SK-N-SH (cell line): ENCODE results near the gene PROSER2. TPM values are rescaled to one million over a fixed set of nuclear protein-coding genes. Genes with fewer than 3 reads are reported as not detected.

Experiments used
- CTCF ChIA-PET: fragments of 300-600, 350-600 bp; formaldehyde crosslinking; extraction: SDS; loops from one replicate; lab custom pipeline; 2021; lab: Yijun Ruan, JAX
- POLR2A ChIA-PET: fragments of 350-600 bp; sonication (Branson Sonifier 250); formaldehyde crosslinking; extraction: SDS; loops from one replicate; lab custom pipeline; 2020; ENCODE audit warnings: antibody characterized with exemption, inconsistent platforms; lab: Yijun Ruan, JAX
- DNase-seq: peaks from one replicate; pipeline ENCODE4 v3.0.0; 2012
- H2AFZ ChIP-seq: fragments of 200-600 bp; sonication (generic); 2 replicates; pipeline ENCODE4 v1.8.1; 2016; ENCODE audit warnings: antibody characterized with exemption, mild to moderate bottlenecking, low read depth
- H3F3A ChIP-seq: fragments of 200-600 bp; sonication (generic); replicated peaks from 2 replicates; pipeline ENCODE3; 2016; ENCODE audit warnings: antibody characterized with exemption, mild to moderate bottlenecking; ENCODE audit not compliant: insufficient read depth
- H3K27ac ChIP-seq, 2 experiments: fragments of 200-500 bp in 1 of 2; fragments of 200-600 bp in 1 of 2; sonication (Bioruptor generic) in 1 of 2; sonication (generic), shearing (Covaris generic) in 1 of 2; 2 replicates each; pipeline versions ENCODE4 v1.5.1 to v1.6.1; 2014 to 2016; ENCODE audit warnings: low read depth in 2 of 2, inconsistent platforms in 1 of 2, low read length in 1 of 2, mild to moderate bottlenecking in 1 of 2, mixed read lengths in 1 of 2
- H3K27me3 ChIP-seq: fragments of 200-600 bp; sonication (generic), shearing (Covaris generic); 2 replicates; pipeline ENCODE4 v1.6.1; 2016; ENCODE audit warnings: mixed run types; ENCODE audit not compliant: insufficient read depth
- H3K36me3 ChIP-seq, 2 experiments: fragments of 200-500 bp in 1 of 2; fragments of 200-600 bp in 1 of 2; sonication (Bioruptor generic) in 1 of 2; sonication (generic) in 1 of 2; replicated peaks in 1 of 2; 2 replicates each; pipeline versions ENCODE3 to v1.5.1; 2014 to 2016; ENCODE audit warnings: low read length in 1 of 2, mild to moderate bottlenecking in 1 of 2; ENCODE audit not compliant: insufficient read depth in 2 of 2, control insufficient read depth in 1 of 2
- H3K4me1 ChIP-seq, 2 experiments: fragments of 200-500 bp in 1 of 2; fragments of 200-600 bp in 1 of 2; sonication (Bioruptor generic) in 1 of 2; sonication (generic), shearing (Covaris generic) in 1 of 2; 2 replicates each; pipeline versions ENCODE4 v1.5.1 to v1.6.1; 2014 to 2016; ENCODE audit warnings: low read depth in 1 of 2, low read length in 1 of 2, mixed run types in 1 of 2; ENCODE audit not compliant: insufficient read depth in 2 of 2, control insufficient read depth in 1 of 2
- H3K4me2 ChIP-seq: fragments of 200-600 bp; sonication (generic), shearing (Covaris generic); 2 replicates; pipeline ENCODE4 v1.6.1; 2017; ENCODE audit warnings: mixed run types
- H3K4me3 ChIP-seq, 2 experiments: fragments of 200-500 bp in 1 of 2; fragments of 200-600 bp in 1 of 2; sonication (Bioruptor generic) in 1 of 2; sonication (generic), shearing (Covaris generic) in 1 of 2; 2 replicates each; pipeline versions ENCODE4 v1.5.1 to v1.8.1; 2014 to 2016; ENCODE audit warnings: low read depth in 2 of 2, inconsistent platforms in 1 of 2, low read length in 1 of 2, mild to moderate bottlenecking in 1 of 2, mixed read lengths in 1 of 2, moderate library complexity in 1 of 2
- H3K79me2 ChIP-seq: fragments of 200-600 bp; sonication (generic); 2 replicates; pipeline ENCODE4 v1.8.1; 2017; ENCODE audit warnings: mild to moderate bottlenecking; ENCODE audit not compliant: insufficient read depth
- H3K9ac ChIP-seq: fragments of 200-600 bp; sonication (generic); 2 replicates; pipeline ENCODE4 v1.6.1; 2017; ENCODE audit warnings: mixed run types
- H3K9me2 ChIP-seq: fragments of 200-600 bp; sonication (generic); 2 replicates; pipeline ENCODE4 v1.6.1; 2017; ENCODE audit warnings: mixed run types
- H3K9me3 ChIP-seq: fragments of 200-600 bp; sonication (generic); 2 replicates; pipeline ENCODE4 v1.6.1; 2017; ENCODE audit warnings: mixed run types, mild to moderate bottlenecking, moderate library complexity
- H4K20me1 ChIP-seq: fragments of 200-600 bp; sonication (generic); 2 replicates; pipeline ENCODE4 v1.6.1; 2017; ENCODE audit warnings: mild to moderate bottlenecking, mixed run types; ENCODE audit not compliant: insufficient read depth
- CHD2 ChIP-seq: fragments of 150-350 bp; IDR thresholded peaks from 2 replicates; pipeline ENCODE4 v1.6.1; 2018; ENCODE audit warnings: low read length; ENCODE audit not compliant: partially characterized antibody
- CTCF ChIP-seq: fragments of 200-600 bp; sonication (generic); IDR thresholded peaks from 2 replicates; pipeline ENCODE4 v1.6.1; 2017; ENCODE audit warnings: antibody characterized with exemption, mild to moderate bottlenecking, moderate library complexity
- EZH2phosphoT487 ChIP-seq: fragments of 200-600 bp; sonication (generic); IDR thresholded peaks from 2 replicates; pipeline ENCODE4 v1.6.1; 2017; ENCODE audit warnings: low read depth, mixed run types, mild to moderate bottlenecking, antibody characterized with exemption, moderate library complexity, borderline replicate concordance
- FOXJ3 ChIP-seq: sonication (generic); formaldehyde crosslinking; IDR thresholded peaks from 2 replicates; pipeline ENCODE4 v1.5.1; 2020; ENCODE audit warnings: mild to moderate bottlenecking, missing genetic modification reagents
- FOXM1 ChIP-seq: IDR thresholded peaks from 2 replicates; pipeline ENCODE4 v1.4.0; 2012; ENCODE audit warnings: low read depth, mild to moderate bottlenecking
- GABPA ChIP-seq: IDR thresholded peaks from 2 replicates; pipeline ENCODE4 v1.4.0; 2012; ENCODE audit warnings: low read depth, mild to moderate bottlenecking
- JUND ChIP-seq: IDR thresholded peaks from 2 replicates; pipeline ENCODE4 v1.4.0; 2012
- MXI1 ChIP-seq: IDR thresholded peaks from 2 replicates; pipeline ENCODE4 v1.6.1; 2012; ENCODE audit warnings: mild to moderate bottlenecking, low read depth, low read length, improper control_type of control experiment
- NFIC ChIP-seq: IDR thresholded peaks from 2 replicates; pipeline ENCODE4 v1.4.0; 2012; ENCODE audit warnings: borderline replicate concordance
- PBX3 ChIP-seq: IDR thresholded peaks from 2 replicates; pipeline ENCODE4; 2012
- RAD21 ChIP-seq: IDR thresholded peaks from 2 replicates; pipeline ENCODE4 v1.6.1; 2012; ENCODE audit warnings: mild to moderate bottlenecking, low read length
- RCOR1 ChIP-seq: fragments of 150-350 bp; IDR thresholded peaks from 2 replicates; pipeline ENCODE4 v1.6.1; 2017; ENCODE audit warnings: antibody characterized with exemption, low read length
- REST ChIP-seq: IDR thresholded peaks from 2 replicates; pipeline ENCODE4 v1.6.1; 2012; ENCODE audit warnings: mild to moderate bottlenecking, low read depth, low read length, moderate library complexity
- RFX5 ChIP-seq: IDR thresholded peaks from 2 replicates; pipeline ENCODE4 v1.6.1; 2012; ENCODE audit warnings: mild to moderate bottlenecking, improper control_type of control experiment, low read length
- RXRA ChIP-seq: IDR thresholded peaks from 2 replicates; pipeline ENCODE4 v1.4.0; 2012; ENCODE audit warnings: low read depth, mild to moderate bottlenecking, borderline replicate concordance
- TCF12 ChIP-seq: IDR thresholded peaks from 2 replicates; pipeline ENCODE4 v1.4.0; 2012
- TEAD4 ChIP-seq: IDR thresholded peaks from 2 replicates; pipeline ENCODE4 v1.4.0; 2012; ENCODE audit warnings: mild to moderate bottlenecking, borderline replicate concordance; ENCODE audit not compliant: insufficient read depth
- YY1 ChIP-seq: IDR thresholded peaks from 2 replicates; pipeline ENCODE4 v1.4.0; 2012; ENCODE audit warnings: low read depth, mild to moderate bottlenecking
- ZBTB33 ChIP-seq: IDR thresholded peaks from 2 replicates; pipeline ENCODE4 v1.4.0; 2012; ENCODE audit warnings: low read depth, borderline replicate concordance
- WGBS: methylation state at CpG from one replicate; pipeline ENCODE4 v1.1.6; 2017; ENCODE audit warnings: low lambda C conversion rate; 5-methylcytosine and 5-hydroxymethylcytosine counted together
- polyA plus RNA-seq, 3 experiments: library from polyadenylated mRNA; depleted of rRNA; stranded (reverse); fragments of >200 nt; gene quantifications; 2 replicates each; pipeline ENCODE4 v1.2.3, GENCODE V29; 2012

The PROSER2 gene
- polyA plus RNA-seq, 1 of the 3 experiments (the other 2 are of a cell fraction), result 0.95 TPM

GRCh38 chr10:11876324-11876723 lies 53.2 kb downstream of the PROSER2 start:
- no peak overlapping the region for H3K4me2 ChIP-seq
- DNase-seq, result no peak
- no peaks in the 10 kb centered on the region for H3K9me3 ChIP-seq
- no peaks in the 10 kb centered on the region for H4K20me1 ChIP-seq
- peaks cover 0 to 5% of the 10 kb centered on the region in 2 experiments; a peak in 2 of 4 replicates for H3K4me1 ChIP-seq
- no peak overlapping the region for H3K27ac ChIP-seq
- no peaks in the 10 kb centered on the region for H3F3A ChIP-seq
- ChIA-PET POLR2A (no interaction called here), CTCF (no interaction called here)
- no peak for TF ChIP-seq TCF12
- TF ChIP-seq FOXM1, result no peak
- TF ChIP-seq PBX3, result no peak
- TF ChIP-seq CHD2, result no peak
- no peak for TF ChIP-seq RCOR1
- TF ChIP-seq EZH2phosphoT487, result no peak
- TF ChIP-seq GABPA, result no peak
- TF ChIP-seq RAD21, result no peak
- no peak for TF ChIP-seq YY1
- no peak for TF ChIP-seq NFIC
- no peak for TF ChIP-seq ZBTB33
- no peak for TF ChIP-seq FOXJ3
- TF ChIP-seq CTCF, result no peak
- no peak for TF ChIP-seq RFX5
- TF ChIP-seq RXRA, result no peak
- TF ChIP-seq REST, result no peak
- TF ChIP-seq JUND, result no peak
- TF ChIP-seq MXI1, result no peak
- TF ChIP-seq TEAD4, result no peak
- H3K4me3 ChIP-seq, result no peak overlapping the region
- no peak overlapping the region for H3K9ac ChIP-seq
- H3K79me2 ChIP-seq, result no peaks in the 10 kb centered on the region
- H3K36me3 ChIP-seq, result no peaks in the 10 kb centered on the region
- H3K9me2 ChIP-seq, result no peaks in the 10 kb centered on the region
- 95% methylated on average over 6 of the region's 6 CpGs for WGBS
- no peak overlapping the region for H2AFZ ChIP-seq
- no peaks in the 10 kb centered on the region for H3K27me3 ChIP-seq
